G401 (cell line): Measurements from ENCODE around the gene AACS. TPM values are rescaled to one million over a fixed set of nuclear protein-coding genes. Genes with fewer than 3 reads are reported as not detected.
"Not testable (repeated sequence)": the region's sequence is repeated elsewhere in the genome, so short reads cannot be mapped to it uniquely, and the experiment has no call there.

Experiments
- DNase-seq: peaks from one replicate; pipeline ENCODE4 v3.0.0-alpha.2; 2015; ENCODE audit warnings: low spot score
- in situ Hi-C: cut with HindIII; loops from 2 replicates; pipeline ENCODE4 v1.10.0; 2016; ENCODE audit warnings: low sequenced_read_pairs, mixed read lengths
- total RNA-seq: library from RNA; depleted of rRNA; stranded (reverse); fragments of >200 nt; shearing (Covaris generic); gene quantifications from 2 replicates; pipeline ENCODE4 v1.2.3, GENCODE V29; 2014

Gene AACS
- total RNA-seq, 1 experiment from 2014 or later: 19.6 TPM

- no peak for DNase-seq
- in situ Hi-C loops: no loop called here
Observed at GRCh38 chr12:125050868-125051267, 14.4 kb upstream of the AACS start.

- DNase-seq: no peak
- in situ Hi-C loops: no loop called here
Observed at GRCh38 chr12:125053821-125054220, 11.4 kb upstream of the AACS start.

GRCh38 chr12:125055591-125055990 lies 9.6 kb upstream of the AACS start:
- in situ Hi-C loops: no loop called here
- no peak for DNase-seq

- DNase-seq: no peak
- in situ Hi-C loops: no loop called here
Observed at GRCh38 chr12:125056306-125056705, 8.9 kb upstream of the AACS start.

- no peak for DNase-seq
- in situ Hi-C loops: no loop called here
Observed at GRCh38 chr12:125057708-125058107, 7.5 kb upstream of the AACS start.

GRCh38 chr12:125061229-125061628 lies 4.0 kb upstream of the AACS start:
- no peak for DNase-seq
- in situ Hi-C loops: no loop called here

- in situ Hi-C loops, DNase-seq: not testable (repeated sequence)
Observed at GRCh38 chr12:125063522-125063921, 1.7 kb upstream of the AACS start.

GRCh38 chr12:125064492-125064891 lies 743 bp upstream of the AACS start:
- DNase-seq: no peak

GRCh38 chr12:125065919-125066570 lies 810 bp downstream of the AACS start:
- in situ Hi-C loops: no loop called here
- DNase-seq: no peak

More at GRCh38 chr12:125064492-125064891, 743 bp upstream of the AACS start:
- in situ Hi-C loops: no loop called here

GRCh38 chr12:125068391-125068790 lies 3.2 kb downstream of the AACS start:
- DNase-seq: no peak
- in situ Hi-C loops: no loop called here

- in situ Hi-C loops: no loop called here
- DNase-seq: peak; percentile 75
Observed at GRCh38 chr12:125069616-125070015, 4.4 kb downstream of the AACS start.

- in situ Hi-C loops: no loop called here
- DNase-seq: no peak
Observed at GRCh38 chr12:125070112-125070511, 4.9 kb downstream of the AACS start.

GRCh38 chr12:125070661-125071390 lies 5.6 kb downstream of the AACS start:
- in situ Hi-C loops: no loop called here

GRCh38 chr12:125071456-125071855 lies 6.2 kb downstream of the AACS start:
- no peak for DNase-seq
- in situ Hi-C loops: no loop called here

More at GRCh38 chr12:125070661-125071390, 5.6 kb downstream of the AACS start:
- no peak for DNase-seq

- in situ Hi-C loops: no loop called here
- DNase-seq: no peak
Observed at GRCh38 chr12:125072496-125072895, 7.3 kb downstream of the AACS start.

- DNase-seq, in situ Hi-C loops: not testable (repeated sequence)
Observed at GRCh38 chr12:125074294-125074693, 9.1 kb downstream of the AACS start.

- in situ Hi-C loops: no loop called here
Observed at GRCh38 chr12:125076103-125076502, 10.9 kb downstream of the AACS start.

GRCh38 chr12:125079084-125079483 lies 13.8 kb downstream of the AACS start:
- no peak for DNase-seq
- in situ Hi-C loops: no loop called here

More at GRCh38 chr12:125076103-125076502, 10.9 kb downstream of the AACS start:
- DNase-seq: no peak

GRCh38 chr12:125079648-125080645 lies 14.7 kb downstream of the AACS start:
- in situ Hi-C loops: no loop called here
- DNase-seq: no peak

GRCh38 chr12:125081427-125081826 lies 16.2 kb downstream of the AACS start:
- DNase-seq: no peak
- in situ Hi-C loops: no loop called here
